Neuronal stem cell (in vitro differentiated cells): Measurements from ENCODE around the gene KY.

Source experiments
- DNase-seq: peaks from one replicate; pipeline ENCODE4 v3.0.0-alpha.2; 2013; ENCODE audit warnings: low spot score
- H2AFZ ChIP-seq: one replicate; pipeline ENCODE4 v1.6.1; 2013; ENCODE audit warnings: mild to moderate bottlenecking, low read length, inconsistent platforms
- H2AK5ac ChIP-seq: 2 replicates; pipeline ENCODE4 v1.6.1; 2013; ENCODE audit warnings: low read depth, mild to moderate bottlenecking, inconsistent platforms, low read length, moderate library complexity, mixed read lengths
- H2BK120ac ChIP-seq: 2 replicates; pipeline ENCODE4 v1.6.1; 2013; ENCODE audit warnings: low read depth, mild to moderate bottlenecking, inconsistent platforms, low read length, moderate library complexity, mixed read lengths
- H2BK12ac ChIP-seq: one replicate; pipeline ENCODE4 v1.6.1; 2013; ENCODE audit warnings: low read length, inconsistent platforms
- H2BK15ac ChIP-seq: 2 replicates; pipeline ENCODE4 v1.6.1; 2013; ENCODE audit warnings: mild to moderate bottlenecking, low read length, inconsistent platforms, mixed read lengths
- H2BK5ac ChIP-seq: one replicate; pipeline ENCODE4 v1.6.1; 2013; ENCODE audit warnings: inconsistent platforms, mild to moderate bottlenecking, low read length, moderate library complexity
- H3K14ac ChIP-seq: one replicate; pipeline ENCODE4 v1.6.1; 2013; ENCODE audit warnings: low read length, inconsistent platforms
- H3K18ac ChIP-seq: 2 replicates; pipeline ENCODE4 v1.6.1; 2013; ENCODE audit warnings: low read length, inconsistent platforms
- H3K23ac ChIP-seq: 2 replicates; pipeline ENCODE4 v1.6.1; 2013; ENCODE audit warnings: low read depth, mild to moderate bottlenecking, mixed read lengths, low read length, inconsistent platforms; ENCODE audit not compliant: poor library complexity
- H3K27ac ChIP-seq: replicated peaks from 3 replicates; pipeline ENCODE4 v1.5.1; 2013; ENCODE audit warnings: low read length, inconsistent platforms
- H3K27me3 ChIP-seq, 3 experiments: 2 replicates each; pipeline ENCODE4 v1.6.1; 2013; ENCODE audit warnings: low read length in 3 of 3, mild to moderate bottlenecking in 2 of 3, inconsistent platforms in 1 of 3, low read depth in 1 of 3, mixed read lengths in 1 of 3, moderate library complexity in 1 of 3; ENCODE audit not compliant: control insufficient read depth in 3 of 3, insufficient read depth in 3 of 3
- H3K36me3 ChIP-seq, 2 donors: replicated peaks in 1 of 2; 2 replicates each; pipeline ENCODE4 v1.6.1; 2013; ENCODE audit warnings: low read length in 2 of 2; ENCODE audit not compliant: control insufficient read depth in 2 of 2, insufficient read depth in 2 of 2
- H3K4ac ChIP-seq: 2 replicates; pipeline ENCODE4 v1.6.1; 2013; ENCODE audit warnings: inconsistent platforms, mild to moderate bottlenecking, low read length, moderate library complexity
- H3K4me1 ChIP-seq, 2 donors: 1 replicate in 1 of 2; 2 replicates in 1 of 2; pipeline ENCODE4 v1.6.1; 2013; ENCODE audit warnings: low read length in 2 of 2, low read depth in 1 of 2; ENCODE audit not compliant: control insufficient read depth in 2 of 2, insufficient read depth in 1 of 2
- H3K4me2 ChIP-seq: one replicate; pipeline ENCODE4 v1.6.1; 2013; ENCODE audit warnings: mild to moderate bottlenecking, low read length, inconsistent platforms; ENCODE audit not compliant: insufficient read depth, poor library complexity, severe bottlenecking
- H3K4me3 ChIP-seq, 2 donors: 2 replicates each; pipeline ENCODE4 v1.5.1; 2013; ENCODE audit warnings: low read length in 2 of 2, mild to moderate bottlenecking in 2 of 2, inconsistent platforms in 1 of 2, moderate library complexity in 1 of 2
- H3K79me1 ChIP-seq: one replicate; pipeline ENCODE4 v1.6.1; 2013; ENCODE audit warnings: low read depth, mild to moderate bottlenecking, inconsistent platforms, low read length, moderate library complexity
- H3K9ac ChIP-seq: one replicate; pipeline ENCODE4 v1.6.1; 2013; ENCODE audit warnings: mild to moderate bottlenecking, low read depth, low read length, inconsistent platforms; ENCODE audit not compliant: poor library complexity
- H3K9me3 ChIP-seq, 2 donors: replicated peaks in 1 of 2; 2 replicates each; pipeline versions ENCODE3 to v1.6.1; 2013; ENCODE audit warnings: low read length in 2 of 2, mild to moderate bottlenecking in 2 of 2, inconsistent platforms in 1 of 2, low read depth in 1 of 2, mixed read lengths in 1 of 2, moderate library complexity in 1 of 2; ENCODE audit not compliant: control insufficient read depth in 2 of 2, insufficient read depth in 1 of 2
- H4K8ac ChIP-seq: one replicate; pipeline ENCODE4 v1.6.1; 2013; ENCODE audit warnings: low read depth, mild to moderate bottlenecking, inconsistent platforms, low read length, moderate library complexity
- H4K91ac ChIP-seq: one replicate; pipeline ENCODE4 v1.6.1; 2013; ENCODE audit warnings: low read length, low read depth, mild to moderate bottlenecking, inconsistent platforms; ENCODE audit not compliant: poor library complexity
- WGBS, 2 donors: extraction: QIAGEN DNeasy Blood & Tissue Kit; methylation state at CpG; one replicate each; pipeline ENCODE4 v1.1.7; 2013; ENCODE audit warnings: missing lambda C conversion rate in 2 of 2, mixed read lengths in 1 of 2; ENCODE audit not compliant: insufficient read length in 2 of 2, insufficient replicate concordance in 1 of 2; ENCODE audit errors: extremely low coverage in 2 of 2; 5-methylcytosine and 5-hydroxymethylcytosine counted together

The KY gene

GRCh38 chr3:134564991-134565390 lies 85.8 kb downstream of the KY start:
- Histone ChIP-seq H3K9ac (no peak overlapping the region), H3K79me1 (no peaks in the 10 kb centered on the region), H3K27me3 (no peaks in the 10 kb centered on the region), H3K4me3 (no peak overlapping the region), H4K8ac (no peak overlapping the region), H2BK120ac (no peak overlapping the region), H3K4me2 (no peak overlapping the region), H3K36me3 (peaks cover 1 to 20% of the 10 kb centered on the region in 2 donors), H4K91ac (no peak overlapping the region), H3K18ac (no peak overlapping the region), H3K14ac (no peak overlapping the region), H2BK15ac (no peak overlapping the region), H2AK5ac (no peak overlapping the region), H3K23ac (no peak overlapping the region), H2AFZ (no peak overlapping the region), H3K9me3 (peaks cover 3 to 5% of the 10 kb centered on the region in 2 donors), H3K4me1 (no peaks in the 10 kb centered on the region), H2BK5ac (no peak overlapping the region), H3K4ac (no peak overlapping the region), H2BK12ac (no peak overlapping the region), H3K27ac (no peak overlapping the region)
- WGBS, 2 donors: no CpG with 5 or more reads among the region's 2 CpGs
- DNase-seq: no peak

- Histone ChIP-seq H3K4me2 (no peak overlapping the region), H3K4me3 (no peak overlapping the region)
- no CpG with 5 or more reads among the region's 6 CpGs for WGBS, 2 donors
Observed at GRCh38 chr3:134563601-134564000, 87.2 kb downstream of the KY start.

GRCh38 chr3:134562055-134562454 lies 88.8 kb downstream of the KY start:
- Histone ChIP-seq H2BK5ac (no peak overlapping the region), H3K4ac (no peak overlapping the region), H3K36me3 (peaks cover 5 to 36% of the 10 kb centered on the region in 2 donors), H3K18ac (no peak overlapping the region), H3K4me3 (no peak overlapping the region), H2AK5ac (no peak overlapping the region), H3K14ac (no peak overlapping the region), H2BK12ac (no peak overlapping the region), H3K9me3 (no peaks in the 10 kb centered on the region), H2AFZ (no peak overlapping the region), H3K9ac (no peak overlapping the region), H2BK120ac (no peak overlapping the region), H2BK15ac (no peak overlapping the region), H3K27ac (no peak overlapping the region), H3K27me3 (no peaks in the 10 kb centered on the region), H3K79me1 (no peaks in the 10 kb centered on the region), H4K91ac (no peak overlapping the region), H3K23ac (no peak overlapping the region), H3K4me1 (no peaks in the 10 kb centered on the region), H4K8ac (no peak overlapping the region), H3K4me2 (no peak overlapping the region)
- DNase-seq: no peak
- WGBS, 2 donors: no CpG with 5 or more reads among the region's 4 CpGs

More at GRCh38 chr3:134563601-134564000, 87.2 kb downstream of the KY start:
- Histone ChIP-seq H2BK5ac (no peak overlapping the region), H2BK12ac (no peak overlapping the region), H3K9me3 (no peaks in the 10 kb centered on the region), H3K79me1 (no peaks in the 10 kb centered on the region), H3K18ac (no peak overlapping the region), H3K23ac (no peak overlapping the region), H2AFZ (no peak overlapping the region), H3K14ac (no peak overlapping the region), H3K9ac (no peak overlapping the region), H4K91ac (no peak overlapping the region), H3K4ac (no peak overlapping the region), H2AK5ac (no peak overlapping the region), H4K8ac (no peak overlapping the region), H2BK120ac (no peak overlapping the region), H3K36me3 (peaks cover 5 to 33% of the 10 kb centered on the region in 2 donors), H3K27ac (no peak overlapping the region), H3K27me3 (no peaks in the 10 kb centered on the region), H3K4me1 (no peaks in the 10 kb centered on the region), H2BK15ac (no peak overlapping the region)
- no peak for DNase-seq

- H3K9ac ChIP-seq: peak overlapping the region; percentile 80
- H3K27me3 ChIP-seq: no peaks in the 10 kb centered on the region
- H3K18ac ChIP-seq: no peak overlapping the region
- H3K4ac ChIP-seq: no peak overlapping the region
- H2BK12ac ChIP-seq: no peak overlapping the region
- DNase-seq: no peak
- H3K9me3 ChIP-seq: no peaks in the 10 kb centered on the region
- H3K27ac ChIP-seq: no peak overlapping the region
- H4K91ac ChIP-seq: no peak overlapping the region
- no peak overlapping the region for H2AFZ ChIP-seq
- H3K4me3 ChIP-seq: no peak overlapping the region
- H2BK120ac ChIP-seq: no peak overlapping the region
- no peak overlapping the region for H4K8ac ChIP-seq
- no CpG with 5 or more reads among the region's 3 CpGs for WGBS, 2 donors
- H2BK5ac ChIP-seq: no peak overlapping the region
- no peaks in the 10 kb centered on the region for H3K4me1 ChIP-seq
- no peak overlapping the region for H2AK5ac ChIP-seq
- no peak overlapping the region for H3K4me2 ChIP-seq
- no peak overlapping the region for H2BK15ac ChIP-seq
- no peaks in the 10 kb centered on the region for H3K79me1 ChIP-seq
- H3K36me3 ChIP-seq: peaks cover 5 to 36% of the 10 kb centered on the region in 2 donors
- no peak overlapping the region for H3K14ac ChIP-seq
- peak overlapping the region; percentile 82 for H3K23ac ChIP-seq
Observed at GRCh38 chr3:134559591-134559990, 91.2 kb downstream of the KY start.
